Stimulated activated CD8-positive, alpha-beta memory T cell treated with anti-CD3 and anti-CD28 coated beads, Interleukin-15, amount 100 ng/mL, for 1 hour (primary cell): ENCODE measurements around the gene ZIC1.

Source experiments
- DNase-seq: peaks from one replicate; pipeline ENCODE4 v3.0.0-alpha.2; 2020; ENCODE audit warnings: low read depth

ZIC1 gene

DNA sequence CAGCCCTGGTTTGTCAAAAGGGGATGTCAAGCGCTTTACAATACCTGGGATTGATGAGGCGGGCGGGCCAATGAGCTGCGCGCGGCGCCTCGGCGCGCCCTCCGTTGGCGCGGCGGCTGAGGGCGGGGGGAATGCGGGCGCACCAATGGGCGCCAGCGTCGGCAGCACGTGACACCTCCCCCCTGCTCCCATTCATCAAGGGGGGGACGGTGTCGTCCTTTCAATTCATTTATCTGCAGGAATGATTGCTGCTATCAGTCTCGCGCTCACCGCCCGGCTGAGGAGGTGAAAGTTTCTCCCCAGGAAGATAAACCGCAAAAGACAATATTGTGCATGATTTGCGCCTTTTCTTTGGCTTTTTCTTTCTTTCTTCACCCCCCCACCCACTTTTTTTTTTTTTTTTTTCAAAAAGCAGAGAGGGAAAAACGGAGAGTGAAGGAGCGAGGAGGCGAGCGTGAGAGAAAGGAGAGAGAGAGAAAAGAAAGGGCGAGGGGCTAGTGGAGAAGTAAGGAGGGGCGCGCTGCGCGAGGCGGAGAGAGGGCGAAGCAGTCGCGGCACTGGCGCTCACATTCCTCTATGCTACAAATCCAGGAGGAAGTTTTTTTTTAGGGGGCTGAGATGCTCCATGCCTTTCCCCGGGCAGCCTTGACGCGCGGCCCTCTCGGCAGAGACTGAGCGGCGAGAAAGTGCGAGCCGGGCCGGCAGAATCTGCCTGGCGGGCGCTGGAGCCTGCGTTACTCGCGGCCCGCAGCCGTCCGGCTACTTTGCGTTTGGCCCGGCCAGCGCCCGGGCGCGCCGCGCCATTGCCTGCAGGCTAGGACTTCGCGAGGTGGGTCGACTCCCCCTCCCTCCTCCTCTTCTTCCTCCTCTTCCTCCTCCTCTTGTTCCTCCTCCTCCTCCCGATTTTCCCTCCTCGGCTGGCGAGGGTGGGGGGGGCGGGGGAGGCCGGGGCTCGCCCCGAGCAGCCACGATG lies at the start of gene ZIC1:
TSS of gene ZIC1 (plus strand) at position 223 of the 973 bp plus-strand sequence. CDS start at position 971, 748 bp downstream.
- no peak for DNase-seq

DNA sequence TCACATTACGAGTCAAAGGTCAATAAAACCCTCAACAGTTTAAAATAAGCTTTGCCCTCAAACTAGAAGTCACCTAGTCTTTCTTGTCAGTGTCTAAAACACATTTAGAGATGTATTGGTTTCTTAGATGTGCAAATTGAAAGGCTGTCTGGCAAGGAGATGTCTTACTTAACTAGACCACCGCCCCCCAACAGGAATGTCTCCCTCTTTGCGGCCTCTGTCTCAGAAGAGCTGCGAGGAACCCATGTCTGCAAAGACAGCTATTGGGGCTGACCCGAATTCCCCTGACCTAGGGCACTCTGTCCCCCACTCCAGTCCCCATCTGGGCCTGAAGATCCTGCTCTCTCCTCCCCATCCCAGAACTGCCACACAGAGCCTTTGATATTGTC lies 49.1 kb upstream of the ZIC1 start:
- no peak for DNase-seq

DNA sequence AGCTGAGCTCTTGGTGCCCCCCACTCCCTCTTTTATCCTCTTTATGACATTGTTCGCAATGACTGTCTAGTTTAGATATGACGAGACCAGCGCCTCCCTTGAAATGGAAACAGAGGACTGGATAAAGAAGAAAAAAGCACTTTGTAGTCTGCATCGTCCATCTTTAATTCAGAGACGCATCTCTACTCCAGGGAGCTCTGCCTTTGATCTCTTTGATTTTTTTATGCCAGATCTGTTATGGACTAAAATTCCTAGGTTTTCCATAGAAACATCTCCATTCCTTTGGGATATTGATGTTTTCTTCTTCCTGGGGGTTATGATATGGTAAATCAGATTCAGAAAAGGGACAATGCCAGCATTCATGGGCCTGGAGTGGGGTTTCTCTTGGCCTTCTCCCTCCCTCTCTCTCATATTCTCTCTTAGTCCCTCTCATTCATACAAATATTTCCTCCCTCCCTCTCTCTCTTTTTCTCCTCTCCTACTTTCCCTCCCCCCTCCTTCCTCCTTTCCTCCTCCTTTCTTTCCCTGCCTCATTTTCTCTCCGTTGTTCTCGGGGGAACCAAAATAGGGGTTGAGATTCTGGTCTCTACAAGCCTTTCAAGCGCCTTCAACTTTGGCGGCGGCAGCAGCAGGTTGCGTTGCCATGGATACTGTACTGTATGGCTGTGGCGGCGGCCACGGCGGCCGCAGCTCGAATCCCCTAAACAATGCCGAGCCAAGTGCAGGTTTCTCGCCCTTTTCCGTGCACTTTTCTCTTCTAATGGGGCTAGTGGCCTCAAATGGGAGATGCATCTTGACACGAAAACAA lies 48.3 kb upstream of the ZIC1 start:
- no peak for DNase-seq

DNA sequence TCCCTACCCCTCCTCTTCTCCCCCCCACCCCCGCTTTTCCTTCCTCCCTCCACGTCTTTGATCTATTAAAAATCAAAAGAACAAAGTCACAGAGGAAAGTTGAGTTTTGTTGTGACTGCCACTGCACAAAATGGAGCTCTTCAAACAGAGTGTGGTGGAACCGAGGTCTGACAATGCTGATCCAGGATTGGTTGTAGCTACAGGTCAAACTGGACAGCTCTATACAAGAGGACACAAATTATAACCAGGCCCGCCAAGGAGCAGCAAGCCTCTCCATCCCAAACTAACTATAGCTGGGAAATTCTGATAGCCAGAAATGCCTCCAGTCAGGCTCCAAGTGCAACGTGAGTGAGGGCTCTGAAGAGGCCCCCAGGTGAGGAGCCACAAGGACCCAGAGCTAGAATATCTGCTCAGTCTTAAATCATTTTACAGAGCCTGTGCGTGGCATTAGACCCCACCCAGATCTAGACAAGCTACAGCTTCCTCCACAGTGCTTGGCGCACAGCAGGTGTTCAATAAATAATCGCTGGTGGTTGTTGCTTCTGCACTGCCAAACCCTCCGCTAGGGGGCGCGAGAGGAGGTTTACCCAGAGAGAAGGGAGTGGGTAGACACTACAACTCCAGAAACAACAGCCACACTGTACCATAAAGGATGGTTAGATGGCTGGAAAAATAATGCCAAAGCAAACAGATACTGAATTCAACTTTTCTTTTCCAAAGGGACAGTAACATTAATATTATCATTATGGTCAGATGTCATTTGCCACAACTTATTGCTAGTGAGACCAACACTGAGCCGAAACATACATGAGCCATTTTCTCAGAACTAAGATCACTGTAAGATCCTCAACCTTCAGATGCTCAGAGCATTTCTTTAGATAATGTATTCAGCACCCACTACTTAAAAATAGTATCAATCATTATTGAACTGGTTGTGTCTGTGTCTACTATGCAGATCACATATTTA lies 47.4 kb upstream of the ZIC1 start:
- DNase-seq = no peak

DNA sequence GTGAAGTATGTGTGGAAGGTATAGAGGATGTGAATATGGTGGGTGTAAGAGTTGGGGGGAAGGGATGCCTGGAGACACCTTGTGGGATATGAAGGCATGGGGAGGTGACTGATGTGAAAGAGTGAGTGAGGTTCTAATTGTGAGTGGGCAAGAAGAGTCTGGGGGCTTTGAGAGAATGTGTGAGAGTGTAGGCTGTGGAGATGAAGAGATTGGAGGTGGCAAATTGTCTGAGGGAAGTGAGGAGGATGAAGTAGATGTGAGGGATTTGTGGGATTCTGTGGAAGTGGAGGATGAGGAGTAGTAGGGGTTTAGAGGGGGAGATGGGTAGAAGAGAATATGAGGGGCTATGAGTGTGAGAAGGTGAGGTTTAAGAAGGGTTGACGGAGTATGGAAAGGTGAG lies 44.4 kb upstream of the ZIC1 start:
- no peak for DNase-seq

DNA sequence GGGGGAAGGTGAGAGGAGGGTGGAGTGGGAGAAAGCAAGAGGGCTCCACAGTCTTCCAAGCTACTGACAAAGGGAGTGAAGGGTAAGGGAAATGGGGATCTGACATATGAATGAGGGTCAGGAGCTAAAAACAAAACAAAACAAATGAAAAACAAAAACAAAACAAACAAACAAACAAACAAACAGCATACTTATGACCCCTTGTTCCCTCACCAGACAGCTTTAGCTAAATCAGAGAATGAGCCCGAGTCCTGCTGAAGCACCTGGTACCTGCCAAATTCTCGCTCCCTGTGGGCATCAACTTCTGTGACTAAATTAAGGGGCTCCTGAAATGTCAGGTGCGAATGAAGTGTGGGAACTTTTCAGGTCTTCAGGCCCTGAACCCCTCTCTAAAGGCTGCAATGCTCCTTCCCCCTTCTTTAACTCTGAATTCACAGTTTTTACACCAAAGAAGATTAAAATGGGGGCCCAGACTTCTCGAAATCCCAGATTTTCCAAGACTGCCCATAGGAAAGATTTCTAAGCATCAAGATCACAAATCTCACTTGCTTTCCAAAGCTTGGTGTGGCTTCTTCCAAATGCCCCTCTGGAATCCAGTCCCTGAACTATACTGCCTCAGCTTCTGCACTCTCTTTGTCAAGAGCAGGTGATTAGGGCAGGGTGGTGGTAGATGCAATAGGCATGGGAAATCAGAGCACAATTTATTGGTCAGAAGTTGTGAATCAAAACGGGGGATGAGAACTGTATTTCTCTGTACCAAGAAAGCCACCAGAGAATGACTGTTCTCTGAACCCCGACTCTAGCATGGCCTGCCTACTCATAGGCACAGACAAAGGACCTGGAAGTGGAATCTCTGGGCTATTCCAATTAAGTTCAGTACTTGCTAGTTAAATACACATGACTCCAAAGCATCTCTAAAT lies 43.7 kb upstream of the ZIC1 start:
- no peak for DNase-seq

DNA sequence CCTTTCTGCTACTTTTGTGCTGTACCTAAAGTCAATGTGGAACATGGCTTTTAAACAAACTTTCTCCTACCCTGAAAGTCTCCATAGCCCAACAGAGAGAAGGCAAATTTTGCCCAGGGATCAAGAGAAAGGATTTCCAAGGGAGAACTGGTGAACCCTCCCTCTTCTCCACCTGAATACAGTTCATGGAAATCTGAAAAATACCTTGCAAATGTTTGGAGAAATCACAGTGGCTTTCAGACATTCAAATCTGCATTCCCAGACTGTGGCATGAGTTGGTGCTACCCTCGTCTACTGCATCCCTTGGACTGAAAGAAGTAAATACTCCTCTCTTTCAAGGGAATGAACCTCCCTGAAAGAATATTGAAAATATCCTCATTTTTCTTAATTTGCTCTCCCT lies 41.5 kb upstream of the ZIC1 start:
- DNase-seq = no peak

DNA sequence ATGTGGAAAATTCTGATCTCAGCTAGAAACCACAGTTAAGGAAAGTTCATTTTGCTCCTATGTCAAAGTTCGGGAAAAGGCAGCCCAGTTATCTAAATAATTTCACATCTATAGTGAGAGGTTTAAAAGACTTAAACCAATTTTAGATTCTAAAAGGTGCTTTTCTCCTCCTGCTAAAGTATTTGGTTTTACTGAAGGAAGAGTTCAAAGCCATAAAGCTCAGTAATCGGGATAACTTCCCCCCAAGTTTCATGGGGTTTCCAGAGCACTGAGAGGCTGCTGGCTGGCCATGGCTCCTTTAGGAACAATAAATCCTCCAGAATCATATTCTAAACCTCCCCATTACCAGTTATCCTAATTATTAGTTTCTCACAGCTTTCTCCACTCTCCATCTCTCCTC lies 41.0 kb upstream of the ZIC1 start:
- DNase-seq = no peak

DNA sequence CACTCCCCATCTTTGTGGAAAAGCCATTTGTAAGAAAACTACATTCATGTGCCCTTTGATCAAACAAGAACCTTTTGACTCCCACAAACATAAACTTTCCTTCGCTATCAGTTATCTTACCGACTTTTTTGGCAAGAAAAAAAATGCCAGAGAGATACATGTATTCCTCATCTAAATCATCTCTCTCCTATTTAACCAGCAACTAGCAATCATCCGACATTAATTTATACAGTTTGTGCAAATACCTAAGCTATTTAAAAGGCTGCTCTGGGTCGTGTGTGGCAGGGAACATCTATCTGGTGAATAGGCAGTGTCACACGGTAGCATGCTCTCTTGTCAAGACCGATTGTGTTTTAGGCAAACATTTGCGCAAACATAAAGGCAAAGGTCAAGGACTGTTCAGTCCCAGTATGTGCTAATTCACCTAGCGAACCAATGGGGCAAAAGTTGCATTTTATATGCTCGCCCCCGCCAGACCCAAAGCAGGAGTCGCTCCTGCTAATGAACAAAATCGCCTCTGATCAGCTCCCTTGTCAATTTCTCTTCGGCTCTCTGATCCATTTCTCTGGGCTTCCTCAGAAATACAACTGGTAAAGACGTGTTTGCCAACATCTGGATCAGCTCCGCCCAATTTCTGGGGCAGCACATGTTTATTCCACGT lies 40.5 kb upstream of the ZIC1 start:
- no peak for DNase-seq

DNA sequence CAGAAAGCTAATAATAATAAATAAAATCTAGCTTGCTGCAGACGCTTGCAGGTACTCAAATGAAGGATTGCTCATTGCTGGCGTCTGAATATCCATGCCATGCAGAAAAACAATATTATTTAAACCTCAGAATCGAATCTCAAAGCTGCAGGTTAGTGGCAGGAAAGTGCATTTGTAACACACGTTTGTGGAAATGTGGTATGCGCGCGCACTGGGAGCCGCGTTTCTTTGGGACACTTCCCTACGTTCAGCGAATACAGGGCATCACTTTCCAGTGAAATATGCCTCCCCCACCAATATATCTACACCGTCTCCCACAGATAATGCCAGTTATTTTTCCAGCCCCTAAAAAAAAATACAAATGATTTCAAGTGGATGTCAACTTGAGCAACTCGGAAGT lies 39.9 kb upstream of the ZIC1 start:
- no peak for DNase-seq

DNA sequence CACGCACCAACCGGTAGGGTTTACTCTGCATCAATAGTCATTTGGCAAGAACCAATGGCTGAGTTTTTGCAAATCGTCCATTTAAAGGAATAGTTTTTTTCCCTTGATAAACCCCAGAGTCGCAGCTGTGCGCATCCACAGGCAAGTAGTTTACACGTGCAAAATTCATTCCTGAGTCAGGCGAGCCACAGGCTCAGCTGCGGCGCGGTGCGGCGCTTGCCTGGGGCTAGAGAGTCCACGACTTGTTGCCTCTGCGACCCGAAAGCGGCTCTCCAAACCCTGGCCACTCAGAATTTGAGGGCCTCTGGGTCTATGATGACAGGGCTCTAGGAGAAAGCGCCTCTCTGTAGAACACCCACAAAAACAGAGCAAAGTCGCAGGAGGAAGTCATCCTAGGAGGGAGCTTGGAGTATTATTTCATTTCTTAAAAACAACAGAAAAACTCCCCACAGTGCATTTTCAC lies 39.5 kb upstream of the ZIC1 start:
- DNase-seq = no peak

DNA sequence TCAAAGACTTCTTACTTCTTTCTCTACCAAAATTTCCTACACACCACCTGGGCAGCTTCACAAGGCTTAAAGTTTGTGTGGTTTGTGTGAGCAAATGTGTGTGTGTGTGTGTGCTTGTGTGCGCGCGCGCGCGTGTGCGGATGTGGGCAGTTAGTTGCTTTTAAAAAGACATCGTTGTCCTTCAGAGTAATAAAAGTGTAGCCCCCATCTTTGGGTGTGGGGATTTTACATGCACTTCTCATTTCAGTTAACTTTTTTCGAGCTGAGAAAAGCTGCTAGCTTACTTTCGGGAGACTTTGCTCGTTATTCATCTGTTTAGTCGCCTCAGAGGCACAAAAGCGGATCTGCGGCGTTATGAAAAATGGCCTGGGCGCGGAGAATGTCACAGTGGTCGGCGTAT lies 38.8 kb upstream of the ZIC1 start:
- no peak for DNase-seq

DNA sequence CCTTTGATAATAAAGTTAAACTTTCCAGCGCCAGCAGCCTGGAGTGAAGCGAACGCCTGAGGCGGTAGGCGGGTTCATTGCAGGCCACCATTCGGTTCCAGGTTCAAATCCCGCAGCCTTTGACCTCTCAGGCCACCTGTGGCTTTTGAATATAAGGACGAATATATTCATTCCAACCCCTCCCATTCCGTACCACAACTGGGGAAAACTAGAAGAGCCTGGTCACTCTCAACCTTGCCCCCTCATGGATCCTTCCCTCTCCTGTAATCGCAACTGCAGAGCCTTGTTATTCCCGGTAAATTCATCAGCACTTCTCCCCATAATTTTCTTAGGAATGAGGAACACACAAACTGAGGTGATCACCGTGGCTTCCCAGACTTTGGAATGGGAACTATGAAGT lies 38.0 kb upstream of the ZIC1 start:
- DNase-seq = no peak

DNA sequence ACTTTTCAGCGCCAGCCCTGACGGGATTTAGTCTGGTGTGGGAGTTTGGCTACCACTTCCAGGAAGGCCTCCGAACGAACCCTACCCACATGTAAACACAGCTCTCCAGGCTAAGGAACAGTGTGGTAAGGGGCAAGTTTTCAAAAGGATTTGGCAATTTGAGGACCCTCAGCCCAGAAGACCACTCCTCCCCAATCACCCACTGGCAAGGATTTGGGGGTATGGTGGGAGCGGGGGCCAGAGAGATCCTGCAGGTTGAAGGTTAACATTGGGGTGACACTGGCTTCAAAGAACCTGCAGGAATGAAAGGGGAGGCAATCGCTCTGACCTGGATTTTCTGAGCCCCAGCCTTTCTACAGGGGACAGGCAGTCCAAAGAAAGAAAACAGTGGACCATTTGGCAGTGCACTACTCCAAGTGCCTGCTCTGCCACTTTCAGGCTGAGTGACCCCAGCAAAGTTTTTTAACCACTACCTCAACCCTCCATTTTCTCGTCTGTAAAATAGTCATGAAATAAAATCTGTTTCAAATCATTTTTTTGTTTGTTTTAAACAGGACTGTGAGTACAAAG lies 37.3 kb upstream of the ZIC1 start:
- DNase-seq = no peak

DNA sequence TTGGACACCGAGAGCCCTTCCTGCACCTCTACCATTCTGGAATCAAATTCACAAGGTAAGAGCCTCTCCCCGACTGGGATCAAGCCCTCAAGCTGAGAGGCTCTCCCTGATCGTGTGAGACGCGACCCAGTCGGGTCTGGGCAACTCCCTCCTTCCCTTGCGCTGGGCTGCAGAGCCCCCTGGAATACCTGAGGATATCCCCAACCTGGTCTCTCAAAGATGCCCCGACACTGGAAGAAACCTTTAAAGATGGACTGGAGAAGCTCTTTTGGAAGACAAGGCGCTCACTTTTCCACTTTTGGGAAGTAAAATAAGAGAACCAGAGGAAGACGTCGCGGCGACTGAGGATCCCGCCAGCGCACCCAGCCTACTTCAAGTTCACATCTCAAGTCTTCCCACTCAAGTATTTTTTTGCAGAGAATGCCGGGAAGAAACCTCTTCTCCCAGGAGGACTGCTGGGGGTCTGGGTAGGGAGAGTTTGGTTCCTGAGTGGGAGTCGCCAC lies 36.6 kb upstream of the ZIC1 start:
- no peak for DNase-seq

DNA sequence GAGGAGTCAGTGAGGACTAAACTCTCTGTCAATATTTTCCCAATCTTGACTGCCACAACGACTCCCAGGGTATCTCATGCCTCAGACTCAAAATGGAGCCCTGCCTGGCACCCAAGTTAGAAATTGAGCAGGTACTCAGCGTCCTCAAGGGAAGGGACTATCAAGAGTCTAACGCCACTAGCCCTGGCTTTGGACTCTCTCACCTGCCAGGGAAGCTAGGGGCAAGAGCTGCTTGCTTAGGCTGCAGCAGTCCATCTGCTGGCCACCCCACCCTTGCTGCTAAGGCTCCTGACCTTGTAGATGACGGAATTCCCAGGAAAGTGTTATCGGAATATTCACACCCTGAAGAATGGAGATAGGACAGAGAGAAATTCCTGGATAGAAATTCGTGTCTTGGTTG lies 35.9 kb upstream of the ZIC1 start:
- DNase-seq = no peak

DNA sequence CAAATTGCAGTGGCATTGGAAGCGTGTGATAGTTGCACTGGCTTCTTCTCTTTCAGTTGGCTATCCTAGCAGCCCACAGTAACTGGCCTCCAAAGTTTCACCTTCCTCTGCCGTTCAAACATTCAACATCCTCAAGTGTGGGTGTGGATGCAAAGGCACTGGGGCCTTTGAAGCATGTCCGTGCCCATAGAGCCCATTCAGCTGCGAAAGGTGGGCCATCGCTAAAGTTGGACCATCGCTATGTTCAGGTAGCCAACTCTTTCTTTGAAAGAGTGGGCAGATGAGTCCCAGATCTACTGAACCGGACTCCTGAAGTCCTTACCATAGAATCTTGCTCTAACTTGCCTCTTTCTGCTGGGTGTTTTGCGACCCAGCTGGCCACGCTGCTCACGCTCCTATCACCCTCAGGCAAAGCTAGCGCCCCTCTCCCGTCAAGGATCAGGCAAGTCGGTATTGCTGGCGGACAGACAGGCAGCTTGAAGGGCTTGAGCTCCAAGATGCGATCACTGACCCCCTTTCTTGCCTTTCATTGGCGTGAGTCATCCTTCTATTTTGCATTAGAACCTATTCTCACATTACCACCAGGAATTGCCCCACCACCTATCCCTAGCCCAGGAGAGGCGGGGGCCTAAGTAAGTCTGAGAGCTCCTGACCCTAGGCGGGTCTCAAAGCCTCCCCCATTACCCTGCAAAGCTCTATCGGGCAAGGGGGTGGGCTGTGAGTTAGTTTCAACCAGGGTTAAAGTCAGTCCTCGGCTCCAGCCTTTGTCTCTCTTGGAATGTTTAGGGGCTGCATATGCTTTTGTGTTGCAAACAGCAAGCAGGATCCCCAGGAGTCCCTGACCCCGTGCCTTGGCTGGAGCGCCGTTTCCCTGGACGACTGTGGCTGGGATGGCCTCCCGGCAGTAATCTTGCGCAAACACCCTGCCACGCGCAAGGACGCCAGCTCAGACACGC lies 31.5 kb upstream of the ZIC1 start:
- no peak for DNase-seq

DNA sequence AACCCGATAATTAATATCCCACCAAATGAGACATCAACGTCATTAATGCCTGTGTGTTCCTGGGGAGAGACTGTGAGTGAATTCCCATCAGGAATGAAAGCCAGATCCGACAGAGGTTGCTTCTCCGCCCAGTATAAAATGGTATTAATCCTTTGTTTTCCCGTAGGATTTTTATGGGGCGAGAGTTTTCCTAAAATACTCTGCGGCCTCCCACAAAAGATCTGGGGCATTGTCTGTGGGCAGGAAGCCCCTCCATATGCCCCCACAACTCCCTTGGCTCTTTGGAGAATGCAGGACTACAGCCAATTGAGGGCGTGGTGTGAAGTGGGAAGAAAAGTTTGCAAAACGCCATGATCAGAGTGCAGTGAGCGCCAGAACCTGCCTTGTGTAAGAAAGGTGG lies 29.5 kb upstream of the ZIC1 start:
- DNase-seq = no peak
